HG03432 (cell line): ENCODE data around the gene NKPD1.

Source experiments
- ATAC-seq: cut with Tn5 transposase; IDR thresholded peaks from one replicate; pipeline ENCODE4 v1.9.1; 2021; ENCODE audit warnings: mild to moderate bottlenecking, moderate library complexity; ENCODE audit not compliant: unreplicated experiment

The NKPD1 gene

GRCh38 chr19:45121827-45122345 is 38.9 kb downstream of the NKPD1 start:
- ATAC-seq: no peak

- ATAC-seq: no peak
These were observed 41.2 kb downstream of the NKPD1 start for GRCh38 chr19:45119582-45119981.

DNA sequence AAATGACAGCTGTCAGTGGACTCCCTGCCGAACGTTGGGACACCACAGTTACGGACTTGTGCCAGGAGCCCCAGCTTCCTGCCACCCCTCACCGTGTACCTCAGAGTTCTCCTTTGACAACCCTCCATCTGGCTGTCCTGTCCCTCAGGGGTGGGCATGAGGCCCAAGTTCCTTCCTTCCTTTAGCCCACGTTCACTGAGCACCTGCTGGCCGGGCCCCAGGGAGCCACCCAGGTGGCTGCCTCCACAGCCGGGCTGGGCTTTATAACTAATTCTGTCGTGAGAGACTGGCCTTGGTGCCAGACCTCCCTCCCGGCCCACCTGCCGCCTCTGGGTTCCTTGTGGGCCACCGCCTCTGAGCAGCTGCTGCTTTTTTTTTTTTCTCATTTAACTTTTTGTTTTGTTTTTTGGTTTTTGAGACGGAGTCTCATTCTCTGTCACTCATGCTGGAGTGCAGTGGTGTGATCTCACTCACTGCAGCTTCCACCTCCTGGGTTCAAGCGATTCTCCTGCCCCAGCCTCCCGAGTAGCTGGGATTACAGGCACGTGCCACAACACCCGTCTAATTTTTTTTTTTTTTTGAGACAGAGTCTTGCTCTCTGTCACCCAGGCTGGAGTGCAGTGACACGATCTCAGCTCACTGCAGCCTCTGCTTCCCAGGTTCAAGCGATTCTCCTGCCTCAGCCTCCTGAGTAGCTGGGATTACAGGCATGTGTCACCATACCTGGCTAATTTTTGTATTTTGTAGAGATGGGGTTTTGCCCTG is 42.0 kb downstream of the NKPD1 start:
- peak; percentile 43 for ATAC-seq

DNA sequence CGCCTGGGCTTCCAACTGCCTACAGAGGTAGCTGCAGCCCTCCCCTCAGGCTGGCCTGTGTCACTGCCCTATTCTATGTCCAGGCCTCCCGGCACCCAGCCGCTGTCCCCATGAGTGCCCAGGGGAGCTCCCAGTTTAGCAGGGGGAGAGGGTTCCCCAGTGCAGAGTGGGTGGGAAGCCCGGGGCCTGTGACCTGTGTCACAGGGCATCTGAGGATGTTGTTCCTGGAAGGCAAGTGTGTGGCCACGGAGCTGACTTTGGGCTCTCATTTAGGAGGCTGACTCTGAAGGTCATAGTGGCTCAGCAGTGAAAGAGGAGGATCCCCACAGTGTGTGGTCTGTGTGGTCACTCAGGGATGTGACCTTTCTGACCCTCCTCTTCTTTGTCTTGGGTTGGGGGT is 42.7 kb downstream of the NKPD1 start:
- peak; percentile 7 for ATAC-seq

DNA sequence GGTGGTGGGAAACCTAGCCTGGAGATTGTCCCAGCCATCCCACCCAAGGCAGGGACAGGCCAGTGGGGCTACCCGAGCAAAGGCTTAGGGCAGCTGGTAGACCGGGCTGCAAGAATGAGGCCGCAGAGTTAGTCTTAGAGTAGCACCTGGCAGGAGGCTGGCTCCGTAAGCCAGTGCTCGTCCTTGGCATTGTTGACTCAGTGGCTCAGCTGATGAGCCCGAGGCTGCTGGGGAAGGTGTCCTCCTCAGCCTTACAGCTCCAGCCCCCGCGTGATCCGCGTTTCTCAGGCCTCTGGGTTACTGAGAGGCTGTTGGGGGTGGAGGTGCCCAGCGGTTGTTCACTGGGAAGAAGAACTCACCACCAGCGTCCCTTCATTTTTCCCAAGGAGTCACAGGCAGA is 43.1 kb downstream of the NKPD1 start:
- ATAC-seq: no peak

DNA sequence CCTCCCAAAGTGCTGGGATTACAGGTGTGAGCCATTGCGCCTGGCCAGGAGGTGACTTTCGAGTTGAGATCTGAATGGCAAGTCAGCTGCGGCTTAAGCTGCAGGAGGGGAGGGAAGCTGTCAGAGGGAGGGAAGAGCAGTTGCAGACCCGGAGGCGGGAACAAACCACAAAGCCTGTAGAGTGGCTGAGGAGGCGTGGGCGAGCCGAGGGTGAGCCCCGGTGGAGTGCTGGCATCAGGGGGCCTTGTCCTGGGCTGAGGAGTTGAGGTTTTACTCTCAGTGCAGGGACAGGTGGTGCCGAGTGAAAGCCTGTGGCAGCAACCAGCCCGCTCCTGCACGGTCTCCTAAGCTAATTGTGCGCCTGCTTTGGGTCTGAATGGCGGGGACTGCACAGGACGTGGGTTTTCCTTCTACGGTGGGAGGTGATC is 43.6 kb downstream of the NKPD1 start:
- ATAC-seq: no peak

GRCh38 chr19:45115809-45116615 is 44.8 kb downstream of the NKPD1 start:
- ATAC-seq: no peak

DNA sequence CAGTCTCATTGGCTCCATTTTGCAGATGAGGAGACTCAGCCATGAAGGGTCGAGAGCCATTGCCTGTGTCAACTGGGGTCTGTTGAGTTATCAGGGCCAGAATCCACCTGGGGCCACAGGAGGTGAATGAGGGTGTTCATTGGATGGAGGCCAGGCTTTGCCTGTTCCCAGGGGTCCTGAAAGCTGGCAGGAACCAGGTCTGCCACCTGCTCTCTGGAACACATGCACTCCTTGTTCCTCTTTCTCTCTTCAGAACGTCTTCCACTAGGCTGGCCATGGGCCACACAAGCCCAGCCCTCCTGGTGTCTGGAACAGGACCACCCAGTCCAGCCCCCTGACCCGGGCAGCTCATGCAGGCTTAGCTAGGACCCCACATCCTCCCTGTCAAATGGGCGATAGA is 46.7 kb downstream of the NKPD1 start:
- no peak for ATAC-seq

- no peak for ATAC-seq
These were observed 47.2 kb downstream of the NKPD1 start for GRCh38 chr19:45113628-45114027.

DNA sequence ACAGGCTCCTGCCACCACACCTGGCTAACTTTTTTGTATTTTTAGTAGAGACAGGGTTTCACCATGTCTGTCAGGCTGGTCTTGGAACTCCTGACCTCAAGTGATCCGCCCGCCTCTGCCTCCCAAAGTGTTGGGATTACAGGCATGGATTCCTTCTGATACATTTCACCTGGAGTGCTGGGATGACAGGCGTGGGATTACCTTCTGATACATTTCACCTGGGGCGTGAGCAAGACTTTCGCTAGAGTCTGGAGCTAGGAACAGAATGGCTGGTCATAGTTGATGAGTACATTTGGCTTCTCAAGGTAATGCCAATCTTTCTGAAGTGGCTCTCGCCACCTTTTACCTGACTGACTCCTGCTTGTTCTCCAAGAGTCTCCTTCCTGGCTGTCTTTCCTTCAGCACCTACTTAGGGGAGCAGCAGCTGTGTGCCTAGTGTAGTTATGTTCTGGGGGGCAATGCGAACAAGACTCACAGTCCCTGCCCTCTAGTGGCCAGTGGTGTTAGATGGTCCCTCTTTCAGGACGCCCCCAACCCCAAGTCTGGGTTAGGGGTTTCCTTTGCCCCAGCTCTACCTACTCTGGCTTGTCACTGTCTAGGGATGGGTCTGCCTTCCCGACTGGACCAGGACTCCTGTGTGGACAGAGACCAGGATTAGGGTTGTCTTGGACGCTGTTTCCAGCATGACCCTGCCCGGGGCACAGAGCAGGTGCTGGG is 48.5 kb downstream of the NKPD1 start:
- ATAC-seq: no peak
